HL-60/S4 treated with phorbol 12-myristate 13-acetate at 8.2 ng/mL for 4 days and 3 days (cell line): ENCODE results near the gene TACC2.

Source experiments
- in situ Hi-C: fragments of 300-500 bp; cut with MboI; formaldehyde crosslinking; loops from 2 replicates; pipeline ENCODE4 v1.15.0; 2022; ENCODE audit warnings: low sequenced_read_pairs

TACC2 gene

DNA sequence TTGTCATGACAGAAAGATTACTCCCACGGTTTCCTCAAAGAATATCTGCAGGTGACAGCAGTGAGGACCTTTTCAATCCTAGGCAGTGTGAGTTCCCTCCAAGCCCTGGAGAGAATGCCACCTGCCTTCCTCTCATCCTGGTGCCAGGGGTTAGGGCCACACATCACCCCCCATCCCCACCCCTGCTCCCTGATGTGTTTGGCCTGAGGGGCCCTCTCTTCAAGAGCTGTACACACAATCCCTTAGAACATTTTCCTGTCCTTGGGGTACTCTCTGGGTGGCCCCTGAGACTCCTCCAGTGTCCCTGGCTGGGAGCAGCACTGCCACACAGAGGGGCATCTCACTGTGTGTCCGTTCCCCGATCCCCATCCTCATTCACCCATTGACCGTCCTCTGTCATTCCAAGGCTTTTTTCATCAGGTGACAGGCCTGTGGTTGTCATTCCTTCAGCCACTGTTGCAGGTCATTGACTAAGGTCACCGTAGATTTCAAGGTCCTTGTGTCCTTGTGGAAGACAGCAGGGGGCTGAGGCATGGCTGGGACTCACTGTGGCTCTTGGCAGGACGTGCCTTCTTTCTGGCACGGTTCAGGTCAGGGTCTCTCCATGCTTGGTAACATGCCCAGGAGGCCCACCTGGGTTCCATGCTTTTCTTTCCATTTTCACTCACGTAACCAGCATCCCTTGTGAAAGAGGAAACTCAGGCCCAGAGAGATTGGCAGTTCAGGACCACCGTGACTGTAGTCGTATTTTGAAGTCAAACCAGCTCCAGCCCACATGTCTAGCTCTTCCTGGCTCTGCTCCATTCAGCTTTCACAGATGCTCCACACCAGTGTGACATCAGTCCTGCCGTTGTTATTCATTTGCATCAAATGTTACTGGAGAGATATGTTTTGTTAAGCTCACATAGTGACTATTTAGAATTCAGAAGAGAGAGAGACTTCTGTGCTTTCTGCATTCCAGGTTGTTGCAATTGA lies 255.3 kb downstream of the TACC2 start:
- in situ Hi-C loops: no loop called here

GRCh38 chr10:122245136-122245535 lies 256.2 kb downstream of the TACC2 start:
- in situ Hi-C loops: no loop called here

GRCh38 chr10:122245897-122246296 lies 256.9 kb downstream of the TACC2 start:
- in situ Hi-C loops: no loop called here

- in situ Hi-C loops: no loop called here
Measured at GRCh38 chr10:122246830-122247520, 258.0 kb downstream of the TACC2 start.

DNA sequence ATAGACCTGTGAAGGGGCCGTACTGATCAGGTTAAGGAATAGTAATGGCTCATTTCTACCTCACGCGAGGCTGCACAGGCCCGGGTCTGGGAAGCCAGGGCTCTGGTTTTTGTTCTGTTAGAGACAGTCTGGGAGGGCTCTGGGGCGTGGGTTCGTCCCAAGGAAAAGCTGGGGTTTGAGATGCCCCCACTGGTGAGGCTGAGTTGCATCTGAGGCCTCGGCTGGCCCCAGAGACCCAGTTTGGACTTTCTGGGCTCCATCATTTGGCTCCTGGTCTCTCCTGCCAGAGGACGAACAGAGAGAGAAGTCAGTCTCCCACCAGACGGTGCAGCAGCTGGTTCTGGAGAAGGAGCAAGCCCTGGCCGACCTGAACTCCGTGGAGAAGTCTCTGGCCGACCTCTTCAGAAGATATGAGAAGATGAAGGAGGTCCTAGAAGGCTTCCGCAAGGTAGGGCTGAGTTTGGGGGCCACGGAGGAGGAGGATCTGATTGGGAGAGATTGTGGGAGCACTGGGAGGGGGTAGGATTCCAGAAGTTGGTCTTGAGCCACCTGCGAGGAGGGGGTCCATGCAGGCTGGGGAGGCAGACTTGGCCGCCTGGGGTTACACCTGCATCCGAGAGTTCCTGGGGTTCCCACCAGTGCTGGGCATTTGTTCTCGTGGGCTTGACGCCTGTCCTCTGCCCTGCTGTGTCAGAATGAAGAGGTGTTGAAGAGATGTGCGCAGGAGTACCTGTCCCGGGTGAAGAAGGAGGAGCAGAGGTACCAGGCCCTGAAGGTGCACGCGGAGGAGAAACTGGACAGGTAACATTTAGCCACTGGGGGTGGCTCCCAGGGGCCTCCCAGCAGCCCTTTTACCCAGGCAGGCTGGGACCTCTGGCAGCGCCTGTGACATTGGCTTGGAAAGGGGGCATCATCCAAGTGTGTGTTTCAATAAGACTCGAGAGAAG lies 259.7 kb downstream of the TACC2 start:
- in situ Hi-C loops: no loop called here

GRCh38 chr10:122249303-122249850 lies 260.4 kb downstream of the TACC2 start:
- in situ Hi-C loops: no loop called here

DNA sequence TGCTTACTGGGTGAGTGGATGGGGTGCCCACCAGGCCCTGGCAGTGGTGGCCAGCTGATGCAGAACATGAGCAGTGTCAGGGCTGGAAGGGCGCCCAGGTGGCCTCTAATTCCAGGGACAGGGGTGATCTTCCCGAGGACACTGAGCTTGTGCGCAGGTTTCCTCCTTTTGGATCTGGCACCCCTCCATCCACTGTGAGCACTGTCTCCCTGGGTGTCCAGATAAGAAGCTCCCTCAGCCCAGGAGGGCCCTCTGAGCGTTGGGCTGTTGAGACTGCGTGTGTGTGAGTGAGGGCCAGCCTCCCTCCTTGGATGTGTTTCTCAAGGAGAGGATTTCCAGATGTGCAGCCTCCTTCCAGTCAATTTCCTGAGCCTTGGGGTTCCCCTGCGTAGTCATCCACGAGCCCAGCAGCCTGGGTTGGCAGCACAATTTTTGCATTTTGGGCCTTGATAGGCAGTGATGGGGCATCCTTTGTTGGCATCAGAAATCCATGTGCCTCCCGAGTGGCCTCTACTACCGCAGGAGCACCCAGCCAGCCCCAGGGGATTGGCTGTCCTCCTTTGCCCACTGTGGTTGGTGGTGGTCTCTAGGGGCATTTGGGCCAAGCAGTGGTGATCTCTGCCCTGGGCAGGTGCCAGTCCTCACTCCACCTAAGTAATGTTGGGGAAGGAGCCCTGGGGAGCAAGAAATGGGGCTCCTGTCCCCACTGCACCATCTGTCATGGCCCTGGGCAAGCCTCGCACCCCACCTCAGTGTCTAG lies 261.2 kb downstream of the TACC2 start:
- in situ Hi-C loops: no loop called here

GRCh38 chr10:122251459-122252255 lies 262.7 kb downstream of the TACC2 start:
- in situ Hi-C loops: no loop called here

- in situ Hi-C loops: no loop called here
Measured at GRCh38 chr10:122252805-122253204, 263.8 kb downstream of the TACC2 start.

DNA sequence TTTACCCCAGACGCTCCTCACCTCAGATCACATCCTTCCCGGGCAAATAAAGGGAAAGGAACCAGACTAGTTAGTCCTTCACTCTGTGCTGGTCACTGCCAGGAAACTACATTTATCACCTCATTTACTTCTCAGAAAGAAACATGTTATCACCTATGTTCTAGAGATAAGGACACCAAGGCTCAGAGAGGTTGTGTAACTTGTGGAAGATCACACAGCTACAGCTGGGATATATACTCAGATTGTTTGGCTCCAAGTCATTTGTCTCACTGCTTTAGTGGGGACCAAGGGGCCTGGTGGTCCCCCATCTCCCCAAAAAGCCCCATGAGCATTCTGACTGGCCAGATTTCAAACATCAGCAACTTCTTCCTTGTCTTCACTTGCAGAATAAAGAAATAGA lies 264.6 kb downstream of the TACC2 start:
- in situ Hi-C loops: no loop called here

DNA sequence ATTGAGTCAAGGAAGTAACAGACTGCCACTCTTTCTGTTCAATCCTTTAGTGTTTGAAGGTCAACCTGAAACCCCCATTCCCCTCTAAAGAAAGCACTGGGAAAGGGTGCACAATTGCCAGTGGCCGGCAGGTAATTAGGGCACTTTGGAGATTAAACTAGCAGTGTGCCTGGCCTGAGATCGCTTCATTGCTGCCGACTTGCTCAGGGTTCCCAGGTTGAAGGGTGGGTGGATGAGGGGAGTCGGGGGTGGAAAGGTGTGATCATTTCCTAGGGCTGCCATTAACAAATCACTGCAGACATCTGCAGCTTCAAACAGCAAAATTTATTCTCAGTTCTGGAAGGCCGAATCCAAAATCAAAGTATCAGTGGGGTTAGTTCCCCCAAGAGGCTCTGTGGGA lies 265.9 kb downstream of the TACC2 start:
- in situ Hi-C loops: no loop called here

- in situ Hi-C loops: no loop called here
Measured at GRCh38 chr10:122255509-122256301, 266.7 kb downstream of the TACC2 start.

DNA sequence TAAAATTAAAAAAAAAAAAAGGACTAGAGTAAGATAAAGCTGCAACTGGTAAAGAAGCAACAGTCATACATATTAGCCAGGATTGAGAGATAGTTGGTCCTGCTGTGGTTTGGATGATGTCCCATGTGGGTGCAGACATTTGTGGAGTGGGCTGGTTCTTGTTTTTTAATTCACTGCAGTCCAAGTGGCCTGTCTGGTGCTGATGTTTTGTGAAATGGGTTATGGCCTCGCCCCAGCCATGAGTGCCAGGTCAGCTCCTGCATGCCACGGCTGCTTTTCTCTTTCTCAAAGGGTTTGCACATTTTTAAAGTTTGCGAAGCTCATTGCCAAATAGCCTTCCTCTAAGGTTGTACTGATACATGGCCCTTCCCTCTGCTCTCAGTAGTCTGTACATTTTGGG lies 268.1 kb downstream of the TACC2 start:
- in situ Hi-C loops: no loop called here

GRCh38 chr10:122258136-122259074 lies 269.4 kb downstream of the TACC2 start:
- in situ Hi-C loops: no loop called here

- in situ Hi-C loops: no loop called here
Measured at GRCh38 chr10:122259075-122259466, 270.1 kb downstream of the TACC2 start.

GRCh38 chr10:122261584-122261983 lies 272.6 kb downstream of the TACC2 start:
- in situ Hi-C loops: no loop called here

- in situ Hi-C loops: no loop called here
Measured at GRCh38 chr10:122263971-122264370, 275.0 kb downstream of the TACC2 start.
